ENCODE data around the gene KCNQ1. TPM values are rescaled to one million over a fixed set of nuclear protein-coding genes. Genes with fewer than 3 reads are reported as not detected.
A peak's percentile ranks its signal among the peaks of the same experiment; 100 is the strongest.

KCNQ1 gene
- total RNA-seq, 6 donors from 2014 or later = 18.0 to 45.4 (median 32.7) TPM

GRCh38 chr11:2760196-2760871 is 315.5 kb downstream of the KCNQ1 start:
- no peak overlapping the region for H3K27ac ChIP-seq

DNA sequence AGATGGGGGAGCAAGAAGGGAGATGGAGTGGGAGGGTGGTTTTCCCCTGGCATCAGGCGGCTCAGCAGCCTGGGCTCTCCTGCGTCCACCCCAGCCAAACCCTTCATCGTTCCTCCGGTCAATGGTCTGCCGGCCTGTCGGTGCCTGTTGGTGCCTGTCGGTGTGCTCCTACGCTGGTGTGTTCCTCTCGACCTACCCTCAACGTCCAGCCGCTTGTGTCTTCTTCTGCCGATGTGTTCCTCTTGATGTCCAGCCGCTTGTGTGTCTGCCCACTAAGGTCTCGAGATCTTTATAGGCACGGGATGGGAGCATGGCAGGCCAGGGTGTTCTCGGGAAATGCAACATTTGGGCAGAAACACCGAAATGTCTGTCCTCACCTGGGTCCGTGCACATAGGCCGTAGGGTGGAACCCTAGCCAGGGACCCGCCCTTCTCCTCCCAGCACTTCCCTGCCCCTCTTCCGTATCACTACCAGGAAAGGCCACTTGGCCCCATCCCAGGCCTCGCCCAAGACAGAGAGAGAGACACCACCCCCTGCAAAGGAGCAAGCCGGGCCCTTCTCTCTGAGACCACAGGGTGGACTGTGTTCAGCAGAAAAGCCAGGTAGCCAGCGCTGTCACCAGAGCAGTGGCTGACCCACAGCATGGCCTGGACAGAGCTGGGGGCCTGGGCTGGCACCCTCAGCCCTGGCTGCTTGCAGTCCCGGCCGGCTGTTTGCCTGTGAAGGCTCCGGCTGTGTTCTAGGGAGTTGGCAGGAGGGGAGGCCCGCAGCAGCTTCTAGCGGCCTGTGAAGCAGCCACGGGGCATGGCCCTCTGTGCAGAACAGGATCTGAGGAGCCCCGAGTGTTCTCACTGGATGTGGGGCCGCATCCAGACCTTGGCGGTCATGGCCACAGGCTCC is 316.6 kb downstream of the KCNQ1 start:
- WGBS, 2 donors = 94 to 97% methylated on average over 18 to 33 of the region's 33 CpGs
- no peak overlapping the region for H3K4me3 ChIP-seq
- TF ChIP-seq POLR2AphosphoS5 (IDR thresholded peaks at IDR 0.05) (no peak), POLR2A (IDR thresholded peaks at IDR 0.05) (no peak), EP300 (IDR thresholded peaks at IDR 0.05) (no peak)
- TF ChIP-seq, protein P1, sequence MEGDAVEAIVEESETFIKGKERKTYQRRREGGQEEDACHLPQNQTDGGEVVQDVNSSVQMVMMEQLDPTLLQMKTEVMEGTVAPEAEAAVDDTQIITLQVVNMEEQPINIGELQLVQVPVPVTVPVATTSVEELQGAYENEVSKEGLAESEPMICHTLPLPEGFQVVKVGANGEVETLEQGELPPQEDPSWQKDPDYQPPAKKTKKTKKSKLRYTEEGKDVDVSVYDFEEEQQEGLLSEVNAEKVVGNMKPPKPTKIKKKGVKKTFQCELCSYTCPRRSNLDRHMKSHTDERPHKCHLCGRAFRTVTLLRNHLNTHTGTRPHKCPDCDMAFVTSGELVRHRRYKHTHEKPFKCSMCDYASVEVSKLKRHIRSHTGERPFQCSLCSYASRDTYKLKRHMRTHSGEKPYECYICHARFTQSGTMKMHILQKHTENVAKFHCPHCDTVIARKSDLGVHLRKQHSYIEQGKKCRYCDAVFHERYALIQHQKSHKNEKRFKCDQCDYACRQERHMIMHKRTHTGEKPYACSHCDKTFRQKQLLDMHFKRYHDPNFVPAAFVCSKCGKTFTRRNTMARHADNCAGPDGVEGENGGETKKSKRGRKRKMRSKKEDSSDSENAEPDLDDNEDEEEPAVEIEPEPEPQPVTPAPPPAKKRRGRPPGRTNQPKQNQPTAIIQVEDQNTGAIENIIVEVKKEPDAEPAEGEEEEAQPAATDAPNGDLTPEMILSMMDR (IDR thresholded peaks at IDR 0.05) = no peak
- no peaks in the 10 kb centered on the region for H3K36me3 ChIP-seq
- ATAC-seq (ENCODE audit: low FRiP score in 2 of 2) (peak in 1 of 2 donors; percentile 37), DNase-seq (peak; percentile 17 to 56)
- no peaks in the 10 kb centered on the region for H3K9me3 ChIP-seq
- no peak overlapping the region for H3K27ac ChIP-seq
- H3K4me1 ChIP-seq = no peaks in the 10 kb centered on the region
- no peaks in the 10 kb centered on the region for H3K27me3 ChIP-seq

More at GRCh38 chr11:2760196-2760871, 315.5 kb downstream of the KCNQ1 start:
- TF ChIP-seq, protein P1 (IDR thresholded peaks at IDR 0.05) = no peak
- Histone ChIP-seq H3K4me1 (no peaks in the 10 kb centered on the region), H3K4me3 (no peak overlapping the region), H3K27me3 (no peaks in the 10 kb centered on the region), H3K36me3 (no peaks in the 10 kb centered on the region), H3K9me3 (no peaks in the 10 kb centered on the region)
- DNase-seq = peak; percentile 7 to 59
- 84 to 92% methylated on average over 16 to 19 of the region's 20 CpGs for WGBS, 2 donors
- no peak for ATAC-seq (ENCODE audit: low FRiP score in 2 of 2)

- 86 to 93% methylated on average over 8 to 10 of the region's 10 CpGs for WGBS, 2 donors
- H3K36me3 ChIP-seq = no peaks in the 10 kb centered on the region
- no peak for DNase-seq
- no peaks in the 10 kb centered on the region for H3K27me3 ChIP-seq
- no peaks in the 10 kb centered on the region for H3K9me3 ChIP-seq
- H3K27ac ChIP-seq = no peak overlapping the region
- H3K4me1 ChIP-seq = no peaks in the 10 kb centered on the region
- TF ChIP-seq EP300 (IDR thresholded peaks at IDR 0.05) (no peak), POLR2AphosphoS5 (IDR thresholded peaks at IDR 0.05) (no peak), POLR2A (IDR thresholded peaks at IDR 0.05) (no peak)
- TF ChIP-seq, protein P1 (IDR thresholded peaks at IDR 0.05) = no peak
- peak in 1 of 2 donors; percentile 23 for ATAC-seq (ENCODE audit: low FRiP score in 2 of 2)
- H3K4me3 ChIP-seq = no peak overlapping the region
Measured at GRCh38 chr11:2762031-2762380, 317.2 kb downstream of the KCNQ1 start.

GRCh38 chr11:2762451-2762850 is 317.6 kb downstream of the KCNQ1 start:
- 96 to 98% methylated on average over 12 to 17 of the region's 17 CpGs for WGBS, 2 donors
- DNase-seq = no peak
- Histone ChIP-seq H3K9me3 (no peaks in the 10 kb centered on the region), H3K4me1 (no peaks in the 10 kb centered on the region), H3K36me3 (no peaks in the 10 kb centered on the region), H3K27ac (no peak overlapping the region), H3K4me3 (no peak overlapping the region), H3K27me3 (no peaks in the 10 kb centered on the region)
- TF ChIP-seq POLR2A (IDR thresholded peaks at IDR 0.05) (no peak), POLR2AphosphoS5 (IDR thresholded peaks at IDR 0.05) (no peak), EP300 (IDR thresholded peaks at IDR 0.05) (no peak)
- TF ChIP-seq, protein P1 (IDR thresholded peaks at IDR 0.05) = no peak
- no peak for ATAC-seq (ENCODE audit: low FRiP score in 2 of 2)

All from upper lobe of left lung (tissue), 6 donors.